ENCODE measurements around the gene CCDC77.

GRCh38 chr12:470133-470532 lies 68.7 kb downstream of the CCDC77 start:
- TF ChIP-seq CTCF (conservative IDR thresholded peaks at IDR 0.05; ENCODE audit: low read depth in 2 of 2), result no peak
- TF ChIP-seq EZH2phosphoT487 (IDR thresholded peaks at IDR 0.05; ENCODE audit: unreplicated experiment), result no peak
- no peak for TF ChIP-seq REST (IDR thresholded peaks at IDR 0.05; ENCODE audit: unreplicated experiment)
- TF ChIP-seq ETS1 (IDR thresholded peaks at IDR 0.05), result no peak
- TF ChIP-seq POLR2AphosphoS5 (IDR thresholded peaks at IDR 0.05; ENCODE audit: low read depth), result no peak
- TF ChIP-seq EZH2 (IDR thresholded peaks at IDR 0.05; ENCODE audit: low read depth, unreplicated experiment), result no peak
- no peak for TF ChIP-seq ZNF114 (CRISPR knock-in tag; IDR thresholded peaks at IDR 0.05)
- no peak for TF ChIP-seq CREB1 (CRISPR knock-in tag; IDR thresholded peaks at IDR 0.05; ENCODE audit: low read depth)
- TF ChIP-seq ZNF462 (CRISPR knock-in tag; IDR thresholded peaks at IDR 0.05), result no peak
- no peak for TF ChIP-seq ZNF331 (CRISPR knock-in tag; IDR thresholded peaks at IDR 0.05; ENCODE audit: low read depth)

All from GM23338 (cell line).